ENCODE measurements around the gene BMP7.

GRCh38 chr20:57148263-57148662 is 118.2 kb downstream of the BMP7 start:
- TF ChIP-seq CTCF (IDR thresholded peaks at IDR 0.05): no peak
- TF ChIP-seq POLR2A (IDR thresholded peaks at IDR 0.05): no peak
